ENCODE measurements around the gene IL22. TPM values are rescaled to one million over a fixed set of nuclear protein-coding genes. Genes with fewer than 3 reads are reported as not detected.

Gene IL22
- total and polyA plus RNA-seq, 9 of the 15 experiments (the other 6 are each of a cell fraction or from before 2014, with no cell fraction given) = not detected

DNA sequence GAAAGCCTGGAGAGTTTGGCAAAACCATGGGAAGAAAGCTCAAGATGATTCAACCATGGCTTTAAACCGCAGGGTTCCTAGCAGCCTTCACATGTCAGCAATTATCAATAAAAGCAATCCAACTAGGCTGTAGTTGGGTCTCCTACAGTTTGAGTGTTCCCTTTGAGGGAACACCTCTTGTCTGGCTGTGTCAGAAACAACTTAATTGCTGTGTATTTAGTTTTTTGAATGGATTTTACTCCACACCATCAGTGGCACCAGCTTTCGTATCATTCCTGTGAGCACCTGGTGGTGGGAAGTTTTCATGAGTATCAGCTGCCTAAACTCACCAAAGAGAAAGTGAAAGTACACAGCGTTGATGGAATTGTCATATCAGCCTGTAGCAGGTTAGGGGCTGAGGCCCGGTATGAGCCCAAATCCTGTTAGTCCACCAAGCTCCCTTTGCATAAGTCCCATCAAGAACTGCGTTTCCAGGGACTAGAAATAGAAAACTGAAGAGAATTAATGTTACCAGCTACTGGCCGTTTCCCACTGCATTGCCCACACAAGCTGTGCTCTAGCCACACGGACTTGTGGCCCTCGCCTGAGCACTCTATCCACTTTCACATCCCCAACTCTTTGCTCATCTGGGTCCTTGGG is 16.9 kb downstream of the IL22 start (continued):
- TF ChIP-seq CBFA2T3 (IDR thresholded peaks at IDR 0.05) = 0 out of 2 replicates have a peak, but pooled peaks have one; percentile 6
- no peak for TF ChIP-seq PML (IDR thresholded peaks at IDR 0.05; ENCODE audit: low read length)
- 0 out of 2 replicates have a peak, but pooled peaks have one; percentile 17 for TF ChIP-seq MAFG (tag; conservative IDR thresholded peaks at IDR 0.05)
- TF ChIP-seq, protein P1, sequence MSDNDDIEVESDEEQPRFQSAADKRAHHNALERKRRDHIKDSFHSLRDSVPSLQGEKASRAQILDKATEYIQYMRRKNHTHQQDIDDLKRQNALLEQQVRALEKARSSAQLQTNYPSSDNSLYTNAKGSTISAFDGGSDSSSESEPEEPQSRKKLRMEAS (CRISPR knock-in tag; IDR thresholded peaks at IDR 0.05) = peak; percentile 23; the same call in 1 of the 2 replicates
- TF ChIP-seq POLR2AphosphoS5 (IDR thresholded peaks at IDR 0.05; ENCODE audit: control insufficient read depth, insufficient read depth, low read depth, low read length) = no peak
- TF ChIP-seq MEIS2 (IDR thresholded peaks at IDR 0.05; ENCODE audit: partially characterized antibody) = peak; percentile 36
- 0 out of 2 replicates have a peak, but pooled peaks have one; percentile 10 for TF ChIP-seq PTRF (tag; IDR thresholded peaks at IDR 0.05)
- TF ChIP-seq ZNF224 (CRISPR knock-in tag; IDR thresholded peaks at IDR 0.05) = no peak
- TF ChIP-seq JUN (IDR thresholded peaks at IDR 0.05; ENCODE audit: borderline replicate concordance, low read depth, low read length) = no peak
- 0 out of 2 replicates have a peak, but pooled peaks have one; percentile 15 for TF ChIP-seq JUN (CRISPR knock-in tag; IDR thresholded peaks at IDR 0.05; ENCODE audit: borderline replicate concordance)
- peak; percentile 23; the same call in 1 of the 2 replicates for TF ChIP-seq L3MBTL2 (IDR thresholded peaks at IDR 0.05)
- TF ChIP-seq, protein P2, sequence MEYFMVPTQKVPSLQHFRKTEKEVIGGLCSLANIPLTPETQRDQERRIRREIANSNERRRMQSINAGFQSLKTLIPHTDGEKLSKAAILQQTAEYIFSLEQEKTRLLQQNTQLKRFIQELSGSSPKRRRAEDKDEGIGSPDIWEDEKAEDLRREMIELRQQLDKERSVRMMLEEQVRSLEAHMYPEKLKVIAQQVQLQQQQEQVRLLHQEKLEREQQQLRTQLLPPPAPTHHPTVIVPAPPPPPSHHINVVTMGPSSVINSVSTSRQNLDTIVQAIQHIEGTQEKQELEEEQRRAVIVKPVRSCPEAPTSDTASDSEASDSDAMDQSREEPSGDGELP (CRISPR knock-in tag; IDR thresholded peaks at IDR 0.05; ENCODE audit: borderline replicate concordance) = 0 out of 2 replicates have a peak, but pooled peaks have one; percentile 12
- 0 out of 2 replicates have a peak, but pooled peaks have one; percentile 42 for TF ChIP-seq ZNF584 (CRISPR knock-in tag; IDR thresholded peaks at IDR 0.05; ENCODE audit: low read depth)
- TF ChIP-seq, protein P3, sequence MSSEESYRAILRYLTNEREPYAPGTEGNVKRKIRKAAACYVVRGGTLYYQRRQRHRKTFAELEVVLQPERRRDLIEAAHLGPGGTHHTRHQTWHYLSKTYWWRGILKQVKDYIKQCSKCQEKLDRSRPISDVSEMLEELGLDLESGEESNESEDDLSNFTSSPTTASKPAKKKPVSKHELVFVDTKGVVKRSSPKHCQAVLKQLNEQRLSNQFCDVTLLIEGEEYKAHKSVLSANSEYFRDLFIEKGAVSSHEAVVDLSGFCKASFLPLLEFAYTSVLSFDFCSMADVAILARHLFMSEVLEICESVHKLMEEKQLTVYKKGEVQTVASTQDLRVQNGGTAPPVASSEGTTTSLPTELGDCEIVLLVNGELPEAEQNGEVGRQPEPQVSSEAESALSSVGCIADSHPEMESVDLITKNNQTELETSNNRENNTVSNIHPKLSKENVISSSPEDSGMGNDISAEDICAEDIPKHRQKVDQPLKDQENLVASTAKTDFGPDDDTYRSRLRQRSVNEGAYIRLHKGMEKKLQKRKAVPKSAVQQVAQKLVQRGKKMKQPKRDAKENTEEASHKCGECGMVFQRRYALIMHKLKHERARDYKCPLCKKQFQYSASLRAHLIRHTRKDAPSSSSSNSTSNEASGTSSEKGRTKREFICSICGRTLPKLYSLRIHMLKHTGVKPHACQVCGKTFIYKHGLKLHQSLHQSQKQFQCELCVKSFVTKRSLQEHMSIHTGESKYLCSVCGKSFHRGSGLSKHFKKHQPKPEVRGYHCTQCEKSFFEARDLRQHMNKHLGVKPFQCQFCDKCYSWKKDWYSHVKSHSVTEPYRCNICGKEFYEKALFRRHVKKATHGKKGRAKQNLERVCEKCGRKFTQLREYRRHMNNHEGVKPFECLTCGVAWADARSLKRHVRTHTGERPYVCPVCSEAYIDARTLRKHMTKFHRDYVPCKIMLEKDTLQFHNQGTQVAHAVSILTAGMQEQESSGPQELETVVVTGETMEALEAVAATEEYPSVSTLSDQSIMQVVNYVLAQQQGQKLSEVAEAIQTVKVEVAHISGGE (CRISPR knock-in tag; IDR thresholded peaks at IDR 0.05) = 0 out of 6 replicates have a peak, but pooled peaks of 1 of the 3 experiments have one; percentile 26
- TF ChIP-seq ZKSCAN8 (CRISPR knock-in tag; IDR thresholded peaks at IDR 0.05) = no peak
- TF ChIP-seq, protein P4, sequence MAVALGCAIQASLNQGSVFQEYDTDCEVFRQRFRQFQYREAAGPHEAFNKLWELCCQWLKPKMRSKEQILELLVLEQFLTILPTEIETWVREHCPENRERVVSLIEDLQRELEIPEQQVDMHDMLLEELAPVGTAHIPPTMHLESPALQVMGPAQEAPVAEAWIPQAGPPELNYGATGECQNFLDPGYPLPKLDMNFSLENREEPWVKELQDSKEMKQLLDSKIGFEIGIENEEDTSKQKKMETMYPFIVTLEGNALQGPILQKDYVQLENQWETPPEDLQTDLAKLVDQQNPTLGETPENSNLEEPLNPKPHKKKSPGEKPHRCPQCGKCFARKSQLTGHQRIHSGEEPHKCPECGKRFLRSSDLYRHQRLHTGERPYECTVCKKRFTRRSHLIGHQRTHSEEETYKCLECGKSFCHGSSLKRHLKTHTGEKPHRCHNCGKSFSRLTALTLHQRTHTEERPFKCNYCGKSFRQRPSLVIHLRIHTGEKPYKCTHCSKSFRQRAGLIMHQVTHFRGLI (CRISPR knock-in tag; IDR thresholded peaks at IDR 0.05) = no peak
- TF ChIP-seq CCNT2 (IDR thresholded peaks at IDR 0.05; ENCODE audit: borderline replicate concordance, extremely low read depth, insufficient read length, low read depth, low read length) = no peak
- TF ChIP-seq ATF1 (CRISPR knock-in tag; IDR thresholded peaks at IDR 0.05) = no peak
- TF ChIP-seq ATF1 (tag; IDR thresholded peaks at IDR 0.05) = 0 out of 2 replicates have a peak, but pooled peaks have one; percentile 21
- no peak for TF ChIP-seq MCM2 (IDR thresholded peaks at IDR 0.05; ENCODE audit: low read depth)
- TF ChIP-seq U2AF2 (optimal IDR thresholded peaks at IDR 0.05; ENCODE audit: low read depth, low read length) = no peak
